Epithelial cell of prostate (primary cell): ENCODE data around the gene USP22.

Experiments used
- DNase-seq: peaks from one replicate; pipeline ENCODE4 v3.0.0-alpha.2; 2011; ENCODE audit warnings: low read depth, low spot score
- H3K27ac ChIP-seq: fragments of 450-650 bp; 2 replicates; pipeline ENCODE4 v1.5.1; 2017; ENCODE audit warnings: mild to moderate bottlenecking

Gene USP22

GRCh38 chr17:21025451-21025850 lies 17.4 kb downstream of the USP22 start:
- DNase-seq: peak; percentile 27
- peak overlapping the region; percentile 46 for H3K27ac ChIP-seq

- DNase-seq: no peak
- H3K27ac ChIP-seq: no peak overlapping the region
Observed at GRCh38 chr17:21024024-21024423, 18.8 kb downstream of the USP22 start.

- H3K27ac ChIP-seq: no peak overlapping the region
Observed at GRCh38 chr17:21021208-21021803, 21.5 kb downstream of the USP22 start.

DNA sequence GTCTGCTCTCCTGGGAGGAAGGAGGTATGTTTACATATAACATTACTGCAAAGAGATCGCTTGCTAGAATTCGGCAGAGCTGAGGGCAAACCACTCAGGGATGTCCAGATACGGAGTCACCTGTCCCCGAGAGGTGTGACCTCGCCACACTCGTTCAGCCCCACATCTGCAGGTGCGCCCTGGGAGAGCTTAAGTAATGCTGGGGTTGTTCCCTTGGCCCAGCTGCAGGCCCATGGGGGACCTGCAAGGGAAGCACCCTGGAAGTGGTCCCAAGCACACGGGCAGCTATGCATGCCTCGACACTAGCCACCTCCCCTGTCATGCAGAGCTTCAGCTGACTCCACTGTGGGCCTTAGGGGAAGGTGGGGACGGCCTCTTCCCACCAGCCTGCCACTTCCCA lies 22.2 kb downstream of the USP22 start:
- H3K27ac ChIP-seq: no peak overlapping the region
- DNase-seq: no peak

More at GRCh38 chr17:21021208-21021803, 21.5 kb downstream of the USP22 start:
- DNase-seq: no peak

- no peak overlapping the region for H3K27ac ChIP-seq
- DNase-seq: no peak
Observed at GRCh38 chr17:21019976-21020586, 22.7 kb downstream of the USP22 start.

DNA sequence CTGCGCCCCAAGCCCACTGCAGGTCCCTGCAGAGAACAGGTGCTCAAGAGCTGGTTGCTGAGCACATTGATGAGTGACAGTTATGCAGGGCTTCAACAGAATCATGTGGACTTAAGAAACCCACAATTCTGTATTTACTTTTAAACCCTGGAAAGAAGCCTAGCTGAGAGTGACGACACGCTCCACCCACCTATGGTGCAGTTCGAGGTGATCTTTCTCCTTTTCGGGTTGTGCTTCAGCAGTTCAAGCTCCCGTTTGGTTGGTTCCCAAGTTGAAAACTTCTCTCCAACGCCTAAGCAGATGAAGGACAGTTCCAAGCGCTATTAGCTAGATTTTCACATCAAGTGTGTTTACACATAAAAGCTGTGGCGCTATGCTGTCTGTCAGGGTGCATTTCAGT lies 23.9 kb downstream of the USP22 start:
- H3K27ac ChIP-seq: no peak overlapping the region
- DNase-seq: no peak

GRCh38 chr17:21017861-21018260 lies 24.9 kb downstream of the USP22 start:
- no peak overlapping the region for H3K27ac ChIP-seq
- DNase-seq: no peak

DNA sequence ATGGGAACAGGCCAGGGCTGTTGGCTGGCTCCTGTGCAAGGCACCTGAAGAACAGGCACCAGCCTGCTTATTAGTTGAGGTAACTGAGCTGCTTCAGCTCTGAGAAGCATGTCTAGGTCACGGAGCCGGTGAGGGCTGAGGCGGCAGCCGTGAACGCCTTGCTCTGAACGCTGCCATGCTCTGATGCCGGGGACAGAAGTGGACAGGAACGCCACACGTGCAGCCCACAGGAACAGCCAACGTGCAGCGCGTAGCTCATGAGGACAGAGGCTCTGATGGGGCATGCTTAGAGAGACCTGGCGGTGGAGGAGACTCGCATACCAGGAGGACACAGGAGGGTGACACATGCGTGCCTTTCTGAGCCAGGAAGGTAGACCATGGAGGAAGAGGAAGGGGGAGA lies 25.6 kb downstream of the USP22 start:
- H3K27ac ChIP-seq: no peak overlapping the region
- no peak for DNase-seq

GRCh38 chr17:21016826-21017225 lies 26.0 kb downstream of the USP22 start:
- H3K27ac ChIP-seq: no peak overlapping the region
- no peak for DNase-seq

GRCh38 chr17:21015564-21015963 lies 27.2 kb downstream of the USP22 start:
- H3K27ac ChIP-seq: no peak overlapping the region
- DNase-seq: no peak

DNA sequence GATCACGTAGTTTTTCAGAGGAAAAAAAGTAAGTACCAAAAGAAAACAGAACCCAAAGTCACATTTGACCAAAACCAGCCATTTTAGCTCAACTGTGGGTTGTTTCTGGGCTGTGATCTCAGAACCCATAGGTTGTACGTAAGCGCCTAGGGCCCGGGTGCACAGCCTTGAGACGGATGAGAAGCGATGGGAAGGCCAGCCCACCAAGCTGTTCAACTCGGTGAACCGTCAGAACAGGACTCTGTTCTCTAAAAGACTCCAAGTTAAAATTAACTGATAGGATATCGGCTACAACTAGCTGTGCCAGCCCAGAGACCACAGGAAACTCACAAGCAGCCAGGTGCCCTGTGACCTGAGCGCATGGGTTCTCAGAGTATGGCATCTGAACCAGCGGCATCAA lies 28.3 kb downstream of the USP22 start:
- no peak overlapping the region for H3K27ac ChIP-seq
- DNase-seq: no peak

GRCh38 chr17:21013983-21014382 lies 28.8 kb downstream of the USP22 start:
- no peak overlapping the region for H3K27ac ChIP-seq
- DNase-seq: no peak

GRCh38 chr17:21012736-21013135 lies 30.1 kb downstream of the USP22 start:
- no peak for DNase-seq
- no peak overlapping the region for H3K27ac ChIP-seq

DNA sequence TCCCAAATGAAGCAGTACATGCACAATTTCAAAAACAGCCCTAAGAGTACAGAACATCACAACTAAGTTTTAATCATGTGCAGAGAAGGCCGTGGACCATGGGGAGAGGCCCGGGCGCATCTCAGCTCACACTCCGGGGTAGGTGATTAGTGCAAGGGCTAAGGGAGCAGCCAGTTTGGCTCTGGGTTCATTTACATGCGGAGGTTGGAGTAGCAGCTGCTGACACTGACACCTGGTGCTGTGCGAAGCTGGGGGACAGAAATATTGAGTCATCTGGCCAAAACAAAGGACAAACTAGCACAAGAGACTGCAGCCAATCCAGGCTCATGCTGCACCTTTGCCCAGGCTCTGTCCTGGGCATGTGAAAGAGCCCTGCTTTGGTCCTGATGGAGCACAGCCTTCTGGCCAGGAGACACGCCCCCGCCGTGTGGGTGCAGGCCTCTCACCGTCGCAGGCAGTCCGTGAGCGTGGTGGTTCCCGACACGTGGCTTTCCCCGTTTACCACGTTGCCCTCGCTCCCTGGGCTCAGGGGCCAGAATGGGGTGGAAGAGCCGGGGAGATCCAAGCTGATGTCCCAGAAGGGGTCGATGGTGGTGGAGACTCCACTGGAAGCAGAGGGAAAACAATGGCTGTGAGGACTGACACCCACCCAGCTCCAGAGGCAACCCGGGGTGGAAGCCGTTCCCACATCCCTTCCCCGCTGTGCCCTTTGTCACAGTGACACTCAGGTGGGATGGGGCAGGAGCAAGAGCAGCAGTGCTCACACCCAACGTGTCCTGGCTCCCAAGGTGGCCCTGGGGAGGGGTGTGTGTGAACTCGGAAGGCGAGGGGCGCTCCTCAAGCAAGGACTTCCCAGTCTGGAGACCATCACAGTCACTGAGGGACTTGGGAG lies 31.9 kb downstream of the USP22 start:
- no peak overlapping the region for H3K27ac ChIP-seq
- DNase-seq: no peak

- no peak overlapping the region for H3K27ac ChIP-seq
- no peak for DNase-seq
Observed at GRCh38 chr17:21008992-21009671, 33.7 kb downstream of the USP22 start.

DNA sequence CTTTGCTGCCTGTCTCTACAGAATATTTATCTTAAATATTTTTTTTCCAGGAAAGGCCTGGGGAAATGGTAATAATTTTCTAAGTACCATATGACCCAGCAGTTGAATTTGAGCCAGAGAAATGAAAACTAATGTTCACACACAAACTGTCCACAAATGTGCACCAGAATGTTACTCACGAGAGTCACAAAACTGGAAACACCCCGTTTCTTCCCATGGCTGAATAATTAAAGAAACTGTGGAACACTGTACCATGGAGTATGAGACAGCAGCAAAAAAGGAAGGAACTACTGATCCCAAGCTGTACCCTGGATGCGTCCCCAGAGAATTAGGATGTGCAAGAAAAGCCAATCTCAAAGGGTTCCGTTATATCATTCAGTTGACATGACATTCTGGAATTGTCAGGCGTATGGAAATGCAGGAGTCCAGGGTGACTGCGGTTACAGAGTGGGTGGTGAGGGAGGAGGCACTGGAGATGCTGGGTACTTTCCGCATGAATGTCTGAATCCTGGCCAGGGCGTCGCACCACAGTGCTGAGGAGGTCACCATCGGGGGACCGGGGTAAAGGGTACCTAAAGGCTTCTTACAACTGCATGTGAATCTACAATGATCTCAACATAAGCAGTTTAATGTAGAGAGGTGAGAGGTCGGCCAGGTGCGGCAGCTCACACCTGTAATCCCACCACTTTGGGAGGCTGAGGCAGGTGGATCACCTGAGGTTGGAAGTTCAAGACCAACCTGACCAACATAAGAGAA lies 34.5 kb downstream of the USP22 start:
- H3K27ac ChIP-seq: no peak overlapping the region
- DNase-seq: no peak

DNA sequence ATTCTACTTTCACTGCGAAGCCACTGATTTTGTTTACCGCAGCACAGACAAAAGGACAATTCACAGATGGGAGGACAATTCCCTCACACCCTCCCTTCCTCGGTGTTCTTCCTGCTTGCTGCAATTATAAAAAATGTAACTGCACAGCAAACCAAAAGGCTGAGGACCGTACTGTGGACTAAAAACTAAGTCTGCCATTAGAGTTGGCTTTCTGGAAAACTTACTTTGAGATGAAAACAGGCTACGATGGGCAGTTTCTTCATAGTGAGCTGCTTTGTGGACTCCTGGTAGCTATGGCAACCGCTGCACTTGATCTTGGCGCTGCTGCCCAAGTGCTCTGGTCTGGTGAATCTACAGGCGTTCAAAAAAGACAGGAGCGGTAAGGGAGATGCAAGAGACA lies 35.2 kb downstream of the USP22 start:
- no peak for DNase-seq
- no peak overlapping the region for H3K27ac ChIP-seq

- H3K27ac ChIP-seq: no peak overlapping the region
- DNase-seq: no peak
Observed at GRCh38 chr17:21005803-21006202, 37.0 kb downstream of the USP22 start.

GRCh38 chr17:21005367-21005766 lies 37.4 kb downstream of the USP22 start:
- no peak overlapping the region for H3K27ac ChIP-seq
- DNase-seq: no peak
